Psoas muscle (tissue), 8 donors: ENCODE data around the gene SLAMF8. TPM values are rescaled to one million over a fixed set of nuclear protein-coding genes. Genes with fewer than 3 reads are reported as not detected.

Source experiments
- ATAC-seq, 4 donors: fragments of 200-7000 bp; cut with Tn5 transposase; one replicate each; pipeline ENCODE4 v1.9.1; 2020; ENCODE audit warnings: moderate library complexity in 3 of 4, mild to moderate bottlenecking in 2 of 4
- DNase-seq, 2 donors: peaks; one replicate each; pipeline ENCODE4 v3.0.0-alpha.2; 2020
- H3K27ac ChIP-seq: fragments of 200-600 bp; one replicate; pipeline ENCODE4 v1.8.0; 2022
- H3K27me3 ChIP-seq, 3 donors: fragments of 200-600 bp in 1 of 3; one replicate each; pipeline versions ENCODE4 v1.6.1 to v1.8.0; 2013 to 2022; ENCODE audit warnings: low read length in 2 of 3, mild to moderate bottlenecking in 2 of 3, moderate library complexity in 1 of 3; ENCODE audit not compliant: insufficient read depth in 3 of 3
- H3K36me3 ChIP-seq, 2 donors: fragments of 200-600 bp in 1 of 2; one replicate each; pipeline versions ENCODE4 v1.6.1 to v1.8.0; 2013 to 2022; ENCODE audit warnings: low read depth in 1 of 2, mild to moderate bottlenecking in 1 of 2, moderate library complexity in 1 of 2; ENCODE audit not compliant: insufficient read depth in 1 of 2
- H3K4me1 ChIP-seq: fragments of 200-600 bp; one replicate; pipeline ENCODE4 v1.8.0; 2022
- H3K4me3 ChIP-seq: fragments of 200-600 bp; one replicate; pipeline ENCODE4 v1.8.0; 2022; ENCODE audit warnings: mild to moderate bottlenecking
- H3K9me3 ChIP-seq: fragments of 200-600 bp; one replicate; pipeline ENCODE4 v1.8.0; 2022
- WGBS, 3 donors: extraction: QIAGEN DNeasy Blood & Tissue Kit; methylation state at CpG; one replicate each; pipeline versions ENCODE4 v1.1.6 to v1.1.7; 2013; 5-methylcytosine and 5-hydroxymethylcytosine counted together
- intact Hi-C, 2 donors: fragments of 100-400 bp; cut with DNase I; formaldehyde crosslinking; loops; one replicate each; pipeline versions ENCODE4 v1.11.0 to v1.14.2; 2022
- polyA plus RNA-seq, 3 donors: library from polyadenylated mRNA; stranded (reverse); fragments of 200-250 nt; gene quantifications; one replicate each; pipeline ENCODE4 v1.2.3, GENCODE V29; 2013
- total RNA-seq, 4 donors: library from RNA; stranded (reverse); fragmentation: NEBNext Ultra II Directional in 2 of 4; extraction: Animal tissue kit (Norgen Biotek cat#: 25700) in 2 of 4; gene quantifications; one replicate each; pipeline versions ENCODE4 v1.2.1 to v1.2.4, GENCODE V29; 2021 to 2023
- TF ChIP-seq, protein P1 (sequence below): fragments of 200-600 bp; IDR thresholded peaks from one replicate; pipeline ENCODE4 v1.8.0; 2022; ENCODE audit warnings: antibody characterized with exemption
- donor health status: healthy with polysubstance abuse.
- donor health status: DM: no; HTN: no; CAD: no; lungs with moderate emphysema.
- donor health status: Bipolar disorder and iron deficiency.
- donor health status: healthy.
- donor health status: DM: yes; HTN: yes; CAD: no.
- donor health status: DM: no; HTN: no; CAD: no.
- donor health status: DM: no; HTN: no; CAD: no.
- donor health status: DM: yes; HTN: yes; CAD: no.

Gene SLAMF8
- total and polyA plus RNA-seq, 7 donors, result 0.10 to 1.6 (median 1.1) TPM

DNA sequence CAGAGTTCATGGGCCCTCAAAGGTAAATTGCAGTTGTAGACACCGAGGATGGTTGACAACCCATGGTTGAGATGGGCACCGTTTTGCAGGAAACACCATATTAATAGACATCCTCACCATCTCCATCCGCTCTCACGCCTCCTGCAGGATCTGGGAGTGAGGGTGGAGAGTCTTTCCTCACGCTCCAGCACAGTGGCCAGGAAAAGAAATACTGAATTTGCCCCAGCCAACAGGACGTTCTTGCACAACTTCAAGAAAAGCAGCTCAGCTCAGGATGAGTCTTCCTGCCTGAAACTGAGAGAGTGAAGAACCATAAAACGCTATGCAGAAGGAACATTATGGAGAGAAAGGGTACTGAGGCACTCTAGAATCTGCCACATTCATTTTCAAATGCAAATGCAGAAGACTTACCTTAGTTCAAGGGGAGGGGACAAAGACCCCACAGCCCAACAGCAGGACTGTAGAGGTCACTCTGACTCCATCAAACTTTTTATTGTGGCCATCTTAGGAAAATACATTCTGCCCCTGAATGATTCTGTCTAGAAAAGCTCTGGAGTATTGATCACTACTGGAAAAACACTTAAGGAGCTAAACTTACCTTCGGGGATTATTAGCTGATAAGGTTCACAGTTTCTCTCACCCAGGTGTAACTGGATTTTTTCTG, 9.3 kb downstream of the SLAMF8 start:
- DNase-seq (no peak), ATAC-seq (no peak)
- H3K9me3 ChIP-seq, result no peaks in the 10 kb centered on the region
- no peak overlapping the region for H3K27ac ChIP-seq
- no peak overlapping the region for H3K4me3 ChIP-seq
- H3K36me3 ChIP-seq, result peaks cover 0 to 12% of the 10 kb centered on the region in 2 donors
- H3K27me3 ChIP-seq, result no peaks in the 10 kb centered on the region
- intact Hi-C loops, result no loop called here
- H3K4me1 ChIP-seq, result no peaks in the 10 kb centered on the region
- TF ChIP-seq, protein P1, sequence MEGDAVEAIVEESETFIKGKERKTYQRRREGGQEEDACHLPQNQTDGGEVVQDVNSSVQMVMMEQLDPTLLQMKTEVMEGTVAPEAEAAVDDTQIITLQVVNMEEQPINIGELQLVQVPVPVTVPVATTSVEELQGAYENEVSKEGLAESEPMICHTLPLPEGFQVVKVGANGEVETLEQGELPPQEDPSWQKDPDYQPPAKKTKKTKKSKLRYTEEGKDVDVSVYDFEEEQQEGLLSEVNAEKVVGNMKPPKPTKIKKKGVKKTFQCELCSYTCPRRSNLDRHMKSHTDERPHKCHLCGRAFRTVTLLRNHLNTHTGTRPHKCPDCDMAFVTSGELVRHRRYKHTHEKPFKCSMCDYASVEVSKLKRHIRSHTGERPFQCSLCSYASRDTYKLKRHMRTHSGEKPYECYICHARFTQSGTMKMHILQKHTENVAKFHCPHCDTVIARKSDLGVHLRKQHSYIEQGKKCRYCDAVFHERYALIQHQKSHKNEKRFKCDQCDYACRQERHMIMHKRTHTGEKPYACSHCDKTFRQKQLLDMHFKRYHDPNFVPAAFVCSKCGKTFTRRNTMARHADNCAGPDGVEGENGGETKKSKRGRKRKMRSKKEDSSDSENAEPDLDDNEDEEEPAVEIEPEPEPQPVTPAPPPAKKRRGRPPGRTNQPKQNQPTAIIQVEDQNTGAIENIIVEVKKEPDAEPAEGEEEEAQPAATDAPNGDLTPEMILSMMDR, result peak; percentile 12
- WGBS, 3 donors, result 80 to 85% (median 82%) methylated on average over 8 of the region's 8 CpGs

DNA sequence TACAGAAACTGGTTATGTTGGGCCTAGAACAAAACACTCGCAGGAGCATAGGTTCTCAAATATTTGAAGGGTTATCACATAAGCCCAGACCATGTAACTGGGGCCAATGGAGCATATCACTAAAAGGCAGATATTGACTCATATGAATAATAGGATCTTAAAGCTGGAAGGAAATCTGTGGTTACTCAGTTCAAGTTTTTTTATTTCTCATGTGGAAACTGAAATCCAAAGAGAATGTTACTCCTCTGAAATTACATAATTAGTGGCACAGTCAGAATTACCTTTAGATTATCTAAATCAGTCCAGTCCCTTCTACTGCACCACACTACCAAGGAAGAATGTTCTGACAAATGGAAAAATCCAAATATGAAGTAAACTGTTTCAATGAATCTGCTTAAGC, 12.0 kb downstream of the SLAMF8 start:
- Histone ChIP-seq H3K27ac (no peak overlapping the region), H3K4me1 (no peaks in the 10 kb centered on the region), H3K27me3 (no peaks in the 10 kb centered on the region), H3K9me3 (no peaks in the 10 kb centered on the region), H3K36me3 (peaks cover 0 to 12% of the 10 kb centered on the region in 2 donors), H3K4me3 (no peak overlapping the region)
- WGBS, 3 donors, result 92 to 100% (median 94%) methylated on average over 1 of the region's 1 CpG
- ATAC-seq (no peak), DNase-seq (no peak)
- intact Hi-C loops, result no loop called here
- TF ChIP-seq, protein P1, result no peak

DNA sequence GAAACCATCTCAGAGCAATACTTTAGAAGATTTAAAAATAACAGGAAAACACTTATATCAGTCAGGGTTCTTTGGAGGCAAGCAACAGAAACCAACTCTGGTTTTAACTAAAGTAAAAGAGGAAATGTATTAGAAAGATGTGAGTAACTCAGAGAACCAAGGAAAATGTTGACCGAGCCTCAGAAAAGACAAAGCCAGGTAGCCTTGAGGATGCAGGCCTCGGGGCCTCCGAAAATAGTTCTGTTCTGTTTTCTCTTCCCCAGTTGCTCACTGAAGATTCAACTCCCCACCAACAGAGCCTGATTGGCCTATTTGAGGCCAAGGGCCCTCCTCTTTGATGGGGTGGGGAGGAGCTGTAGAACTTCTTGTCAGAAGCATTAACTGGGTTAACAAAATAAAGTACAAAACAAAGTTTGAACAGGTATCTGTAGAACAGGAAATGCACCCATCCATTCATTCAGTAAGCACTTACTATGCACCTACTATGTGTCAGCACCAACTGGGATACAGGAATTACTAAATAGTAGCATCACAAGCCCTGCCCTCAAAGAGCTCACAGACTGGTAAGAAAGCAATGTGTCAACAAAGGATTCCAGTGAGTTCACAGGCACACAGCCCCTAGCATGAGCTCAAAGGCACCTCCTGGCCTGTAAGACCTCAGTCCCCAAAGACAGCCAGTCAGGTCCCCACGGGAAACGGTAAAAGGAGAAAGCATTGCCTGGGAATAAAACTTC, 12.6 kb downstream of the SLAMF8 start:
- intact Hi-C loops, result no loop called here
- Histone ChIP-seq H3K36me3 (peaks cover 0 to 12% of the 10 kb centered on the region in 2 donors), H3K4me1 (no peaks in the 10 kb centered on the region), H3K4me3 (no peak overlapping the region), H3K27ac (no peak overlapping the region), H3K27me3 (no peaks in the 10 kb centered on the region), H3K9me3 (no peaks in the 10 kb centered on the region)
- TF ChIP-seq, protein P1, result no peak
- WGBS, 3 donors, result 90 to 95% (median 93%) methylated on average over 5 of the region's 5 CpGs
- no peak for ATAC-seq
- no peak for DNase-seq

DNA sequence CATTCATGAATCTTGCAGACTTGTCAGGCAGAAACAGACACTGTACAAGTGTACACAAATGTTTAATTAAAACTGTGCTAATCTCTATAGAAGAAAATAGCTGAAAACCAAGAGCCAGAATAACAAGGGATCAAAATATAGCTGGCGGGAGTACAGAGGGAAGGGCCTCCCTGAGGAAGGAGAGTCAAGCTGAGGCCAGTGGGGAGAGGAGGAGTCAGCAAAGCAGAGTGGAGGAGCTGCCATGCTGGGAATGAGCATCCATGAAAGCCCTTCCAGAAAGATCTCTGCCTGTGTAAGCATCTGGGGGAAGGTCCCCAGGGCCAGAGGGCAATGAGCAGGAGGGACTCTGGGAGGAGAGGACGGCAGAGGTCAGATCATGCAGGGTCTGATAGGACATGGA, 15.1 kb downstream of the SLAMF8 start:
- Histone ChIP-seq H3K4me1 (no peaks in the 10 kb centered on the region), H3K36me3 (peaks cover 0 to 12% of the 10 kb centered on the region in 2 donors), H3K9me3 (no peaks in the 10 kb centered on the region), H3K27ac (no peak overlapping the region), H3K27me3 (no peaks in the 10 kb centered on the region), H3K4me3 (no peak overlapping the region)
- no peak for DNase-seq
- 72 to 83% (median 76%) methylated on average over 2 of the region's 2 CpGs for WGBS, 3 donors
- intact Hi-C loops, result no loop called here
- no peak for ATAC-seq
- TF ChIP-seq, protein P1, result no peak
